NAMALWA (cell line): ENCODE data around the gene PSMG1.
A peak's percentile ranks its signal among the peaks of the same experiment; 100 is the strongest.

Experiments used
- DNase-seq: peaks from one replicate; pipeline ENCODE4 v3.0.0-alpha.2; 2015; ENCODE audit warnings: low spot score

The PSMG1 gene

DNA sequence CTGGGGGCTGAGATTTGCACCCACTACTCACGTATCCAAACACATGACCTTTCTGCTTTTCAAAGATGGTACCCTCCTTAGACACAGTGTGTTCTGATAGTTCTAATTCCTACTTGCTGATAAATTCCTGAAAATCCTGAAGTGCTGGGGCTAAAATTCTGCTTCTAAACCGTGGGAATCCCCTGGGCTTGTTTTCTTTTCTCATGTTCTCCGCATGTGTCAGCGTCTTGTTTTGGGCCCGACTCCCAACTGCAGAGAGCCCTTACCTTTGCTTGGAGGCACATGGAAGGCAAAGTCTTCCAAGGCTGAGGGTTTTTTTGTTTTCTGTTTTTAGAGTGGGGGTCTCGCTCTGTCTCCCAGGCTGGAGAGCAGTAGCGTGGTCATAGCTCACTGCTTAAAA, 27.2 kb downstream of the PSMG1 start:
- no peak for DNase-seq

DNA sequence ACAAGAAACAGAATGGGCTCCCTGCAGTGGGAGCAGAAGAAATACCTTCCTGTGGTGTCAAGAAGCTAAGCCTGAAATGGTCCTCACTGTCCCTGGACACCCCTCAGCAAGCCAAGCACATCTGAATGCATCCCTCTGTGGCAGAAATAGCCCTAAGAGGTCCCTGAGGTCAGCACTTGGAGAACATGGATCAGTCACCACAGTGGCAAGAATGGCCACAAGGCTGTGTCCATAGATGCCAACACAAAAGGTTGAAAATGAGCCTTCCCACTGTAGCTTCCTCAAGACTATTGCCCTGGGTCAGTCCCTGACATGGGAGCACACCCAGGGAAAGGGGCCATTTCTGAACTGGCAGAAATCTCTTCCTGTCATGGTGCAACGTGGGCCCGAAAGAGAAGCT, 27.7 kb downstream of the PSMG1 start:
- no peak for DNase-seq

DNA sequence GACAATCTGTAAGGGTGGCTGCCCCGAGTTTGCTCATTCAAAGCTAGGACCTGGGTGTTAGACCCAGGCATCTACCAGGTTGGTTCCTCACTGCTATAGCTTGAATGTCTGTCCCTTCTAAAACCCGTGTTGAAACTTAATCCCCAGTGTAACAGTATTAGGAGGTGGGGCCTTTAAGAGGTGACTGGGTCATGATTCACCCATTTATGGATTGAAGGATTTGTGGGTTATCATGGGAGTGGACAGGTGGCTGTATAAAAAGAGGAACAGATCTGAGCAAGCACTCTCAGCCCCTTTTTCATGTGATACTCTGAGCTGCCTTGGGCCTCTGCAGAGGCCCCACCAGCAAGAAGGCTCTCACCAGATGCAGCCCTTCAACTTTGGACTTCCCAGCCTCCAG, 29.4 kb downstream of the PSMG1 start:
- no peak for DNase-seq

DNA sequence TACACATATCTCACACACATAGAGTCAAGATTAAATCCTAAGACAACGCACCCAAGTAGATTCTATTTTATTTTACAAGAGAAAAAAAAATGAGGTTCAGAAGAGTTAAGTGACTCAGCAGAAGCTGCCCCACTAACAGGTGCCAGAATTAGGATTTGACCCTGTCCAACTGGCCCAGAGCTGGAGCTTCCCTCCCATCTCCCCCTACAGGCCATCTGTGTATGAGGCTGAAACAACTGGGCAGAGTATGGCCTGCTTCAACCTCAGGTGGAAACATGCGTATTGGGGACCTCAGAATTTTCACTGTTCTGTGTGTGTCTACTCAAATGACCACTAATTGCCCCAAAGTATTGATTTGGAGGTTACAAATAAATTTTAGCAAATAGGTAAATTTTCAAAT, 29.9 kb downstream of the PSMG1 start:
- peak; percentile 49 for DNase-seq

DNA sequence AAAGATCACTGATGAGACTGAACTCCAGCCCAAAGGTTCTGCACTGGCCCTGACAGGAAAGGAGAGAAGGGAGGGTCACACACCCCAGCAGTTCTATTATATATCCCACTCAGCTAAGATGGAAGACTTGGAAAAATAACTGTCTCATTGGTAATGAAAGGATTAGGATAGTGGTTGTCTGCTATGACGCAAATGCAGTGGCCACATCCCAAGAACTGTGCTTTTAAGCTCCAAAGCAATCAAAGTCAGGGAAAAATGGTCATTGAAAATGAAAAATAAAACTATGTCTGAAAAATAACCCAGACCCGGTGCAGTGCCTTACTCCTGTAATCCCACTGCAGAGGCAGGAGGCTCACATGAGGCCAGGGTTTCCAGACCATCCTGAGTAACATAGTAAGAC, 31.0 kb downstream of the PSMG1 start:
- no peak for DNase-seq

DNA sequence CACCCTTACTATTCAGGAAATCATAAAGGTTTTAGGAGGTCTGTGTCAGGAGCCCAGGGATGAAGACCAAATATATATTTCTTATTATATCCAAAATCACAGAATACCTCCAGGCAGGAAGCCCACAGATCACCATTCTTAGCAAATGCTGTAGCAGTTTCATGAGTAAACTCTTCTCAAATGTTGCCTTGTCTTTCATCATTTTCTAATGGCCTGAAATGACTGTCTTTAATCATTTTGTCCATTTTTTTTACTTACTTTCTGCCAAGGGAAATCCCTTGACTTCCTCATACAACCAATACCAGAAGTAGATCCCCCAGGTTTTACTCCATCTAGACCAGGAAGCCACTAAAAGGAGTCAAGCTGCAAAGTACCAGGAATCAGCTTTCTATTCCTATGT, 32.4 kb downstream of the PSMG1 start:
- no peak for DNase-seq

DNA sequence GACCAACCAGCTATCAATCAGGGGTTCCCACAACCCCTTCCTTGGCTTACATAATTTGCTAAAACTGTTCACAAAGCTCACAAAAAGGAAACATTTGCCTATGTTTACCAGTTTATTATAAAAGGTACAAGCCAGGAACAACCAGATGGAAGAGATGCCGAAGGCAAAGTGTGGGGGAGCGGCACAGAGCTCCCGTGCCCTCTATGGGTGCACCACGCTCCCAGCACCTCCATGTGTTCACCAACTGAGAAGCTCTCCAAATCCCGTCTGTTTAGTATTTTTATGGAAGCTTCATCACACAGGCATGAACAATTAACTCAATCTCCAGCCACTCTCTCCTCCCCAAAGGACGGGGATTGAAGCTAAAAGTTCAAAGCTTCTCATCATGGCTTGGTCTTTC, 32.9 kb downstream of the PSMG1 start:
- DNase-seq = no peak

DNA sequence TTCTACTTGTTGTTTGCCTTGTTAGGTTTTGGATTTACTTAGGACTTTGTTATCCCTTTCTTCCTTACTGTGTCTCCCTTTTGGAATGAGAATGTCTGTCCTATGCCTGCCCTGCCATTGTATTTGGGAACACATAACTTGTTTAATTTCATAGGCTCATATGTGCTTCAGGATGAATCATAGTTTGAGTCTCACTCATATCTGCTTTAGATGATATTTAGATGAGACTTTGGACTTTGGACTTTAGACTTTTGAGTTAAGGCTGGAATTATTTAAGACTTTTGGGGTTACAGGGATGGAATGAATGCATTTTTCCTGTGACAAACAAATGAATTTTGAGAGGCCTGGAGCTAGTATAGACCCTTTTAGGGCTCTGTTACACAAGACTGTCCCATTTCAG, 33.4 kb downstream of the PSMG1 start:
- no peak for DNase-seq

DNA sequence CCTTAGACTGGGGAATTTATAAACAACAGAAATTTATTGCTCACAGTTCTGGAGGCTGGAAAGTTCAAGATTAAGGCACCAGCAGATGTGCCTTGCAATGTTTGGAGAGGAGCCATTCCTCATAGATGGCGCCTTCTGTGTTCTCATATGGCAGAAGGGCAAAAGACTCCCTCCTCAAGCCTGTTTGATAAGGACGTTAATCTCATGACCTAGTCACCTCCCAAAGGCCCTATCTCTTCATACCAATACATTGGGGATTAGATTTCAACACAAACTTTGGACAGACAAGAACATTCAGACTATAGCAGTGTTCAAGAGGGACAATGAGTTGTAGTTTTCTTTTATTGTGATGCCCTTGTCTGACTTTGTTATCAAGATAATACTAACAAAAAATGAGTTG, 34.3 kb downstream of the PSMG1 start:
- DNase-seq = no peak

DNA sequence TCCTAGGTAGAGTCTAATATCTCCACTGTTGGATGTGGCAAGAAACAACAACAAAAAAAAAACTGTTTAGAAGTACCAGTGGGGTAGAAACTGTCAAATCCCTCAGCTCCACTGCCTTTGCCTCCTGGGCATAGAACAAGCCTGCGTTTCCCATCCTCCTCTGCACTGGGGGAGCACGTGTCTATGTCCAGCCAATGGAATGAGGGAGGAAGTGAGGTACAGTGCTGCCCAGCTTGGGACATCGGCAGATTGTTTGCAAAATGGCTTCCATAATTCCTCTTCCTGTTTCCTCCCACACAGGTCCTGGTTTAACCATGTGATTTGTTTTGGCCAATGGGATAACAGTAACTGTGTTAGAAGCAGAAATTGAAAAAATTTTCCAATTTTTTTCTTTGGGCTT, 39.1 kb downstream of the PSMG1 start:
- DNase-seq = peak; percentile 22

DNA sequence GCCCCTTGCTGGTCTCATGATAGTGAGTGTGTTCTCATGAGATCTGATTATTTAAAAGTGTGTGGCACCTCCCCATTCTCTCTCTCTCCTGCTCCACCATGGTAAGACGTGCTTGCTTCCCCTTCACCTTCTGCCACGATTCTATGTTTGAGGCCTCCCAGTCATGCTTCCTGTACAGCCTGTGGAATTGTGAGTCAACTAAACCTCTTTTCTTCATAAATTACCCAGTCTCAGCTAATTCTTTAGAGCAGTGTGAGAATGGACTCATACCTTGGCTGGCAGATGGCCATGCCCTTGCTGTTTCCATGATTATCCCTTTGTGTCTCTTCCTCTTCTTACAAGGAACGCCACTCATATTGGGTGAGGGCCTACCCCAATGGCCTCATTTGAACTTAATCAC, 40.3 kb downstream of the PSMG1 start:
- no peak for DNase-seq

DNA sequence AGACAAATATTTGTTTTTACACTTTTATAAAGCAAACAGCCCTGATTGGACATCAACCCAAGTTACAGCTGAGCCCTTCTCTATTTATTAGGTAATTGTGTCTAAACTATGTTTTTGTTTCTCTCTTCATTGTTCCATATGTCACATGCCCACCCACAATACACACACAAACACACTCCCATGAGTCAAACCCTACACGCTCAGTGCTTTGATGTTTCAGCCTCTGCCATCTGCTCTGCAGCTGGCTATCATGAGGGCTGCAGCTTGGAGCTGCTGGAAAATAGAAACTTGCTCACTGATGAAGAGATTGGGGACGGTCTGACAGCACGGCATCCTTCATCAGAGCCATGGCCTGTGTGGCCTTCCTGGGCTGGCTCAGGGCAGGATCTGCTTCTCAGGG, 41.7 kb downstream of the PSMG1 start:
- no peak for DNase-seq

DNA sequence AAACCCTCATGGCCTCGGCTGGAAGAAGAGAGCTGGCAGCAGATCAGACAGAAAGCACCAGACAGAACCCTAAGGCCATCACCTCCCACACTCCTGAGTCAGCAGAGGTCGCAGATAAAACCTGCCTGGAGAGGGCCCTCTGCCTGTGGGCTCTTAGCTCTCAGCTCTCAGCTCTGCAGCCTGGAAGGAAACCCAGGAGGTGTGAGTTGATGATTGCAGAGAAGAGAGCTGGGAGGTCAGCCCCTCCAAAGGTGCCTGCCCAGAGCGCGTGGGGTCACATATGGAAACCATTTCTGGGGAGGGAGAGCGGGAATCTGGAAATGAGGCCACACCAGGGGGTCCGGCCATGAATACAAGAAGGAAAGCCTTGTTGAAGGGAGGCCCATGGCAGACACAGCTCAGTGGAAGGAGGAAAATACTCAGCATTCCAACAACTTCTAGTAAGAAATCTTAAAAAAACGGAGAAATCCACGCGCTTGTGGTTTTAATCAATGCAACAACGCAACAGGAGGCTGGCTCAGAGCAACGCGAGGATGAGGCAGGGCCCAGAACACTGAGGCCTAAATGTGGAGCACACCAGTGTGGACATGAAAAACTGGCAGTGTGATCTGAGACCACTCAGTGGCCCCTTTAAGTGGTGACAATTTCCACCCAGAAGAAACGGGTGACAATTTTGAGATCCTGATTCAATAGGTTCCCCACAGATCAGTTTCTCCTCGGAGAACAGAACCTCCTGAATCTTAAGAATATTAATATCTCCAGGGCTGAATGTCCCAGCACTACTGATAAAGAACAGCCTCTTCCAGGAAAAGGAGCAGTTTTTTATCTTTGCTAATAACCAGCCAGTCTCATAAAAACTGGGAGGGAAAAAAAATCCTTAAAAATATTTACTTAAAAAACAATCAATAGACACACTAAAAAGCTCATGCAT, 45.7 kb downstream of the PSMG1 start:
- DNase-seq = no peak

DNA sequence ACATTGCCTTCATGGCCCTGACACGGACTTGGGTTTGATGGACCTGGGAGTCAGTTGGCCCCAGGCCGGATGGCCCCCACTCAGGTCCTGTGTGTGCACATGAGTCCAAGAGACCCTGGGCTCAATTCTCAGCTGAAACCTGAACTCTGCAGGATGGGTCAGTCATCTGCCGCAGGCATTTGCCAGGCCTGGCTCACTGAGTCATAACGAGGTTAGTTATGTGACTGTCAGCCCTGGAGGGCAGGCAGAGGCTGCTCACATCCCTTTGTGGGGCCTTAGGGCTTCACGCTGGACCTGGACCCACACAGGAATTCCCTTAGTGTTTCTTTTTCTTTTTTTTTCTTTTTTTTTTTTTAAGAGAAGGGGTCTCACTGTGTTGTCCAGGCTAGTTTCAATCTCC, 46.5 kb downstream of the PSMG1 start:
- DNase-seq = no peak

DNA sequence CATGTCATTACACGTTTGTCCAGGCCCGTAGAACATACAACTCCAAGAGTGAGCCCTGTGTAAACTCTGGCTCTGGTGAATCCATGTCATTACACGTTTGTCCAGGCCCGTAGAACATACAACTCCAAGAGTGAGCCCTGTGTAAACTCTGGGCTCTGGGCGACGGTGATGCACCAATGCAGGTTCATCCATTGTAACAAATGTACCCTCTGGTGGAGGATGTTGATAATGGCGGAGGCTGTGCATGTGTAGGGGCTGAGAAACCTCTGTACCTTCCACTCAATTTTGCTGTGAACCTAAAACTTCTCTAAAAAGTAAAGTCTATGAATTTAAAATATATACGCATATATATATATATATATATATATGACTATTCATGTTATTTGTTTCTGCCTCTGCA, 47.1 kb downstream of the PSMG1 start:
- DNase-seq = peak; percentile 57

DNA sequence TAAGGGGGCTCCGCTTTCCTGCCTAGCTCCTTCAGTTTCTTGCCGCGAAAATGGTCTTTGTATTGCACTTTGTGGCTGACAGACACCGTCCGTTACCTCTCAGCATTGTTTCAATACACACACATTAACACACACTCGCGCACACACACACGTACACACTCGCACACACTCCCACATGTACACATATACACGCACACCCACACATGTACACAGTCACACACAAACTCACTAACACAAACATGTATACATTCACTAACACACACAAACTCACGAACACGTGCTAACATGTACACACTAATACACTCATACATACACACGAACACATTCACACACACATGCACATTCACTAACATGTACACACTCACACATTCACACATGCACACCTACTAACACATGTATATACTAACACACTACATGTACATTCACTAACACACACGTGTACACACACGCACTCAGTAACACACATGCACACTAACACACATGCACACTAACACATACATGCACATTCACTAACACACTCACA, 48.9 kb downstream of the PSMG1 start:
- DNase-seq = no peak

DNA sequence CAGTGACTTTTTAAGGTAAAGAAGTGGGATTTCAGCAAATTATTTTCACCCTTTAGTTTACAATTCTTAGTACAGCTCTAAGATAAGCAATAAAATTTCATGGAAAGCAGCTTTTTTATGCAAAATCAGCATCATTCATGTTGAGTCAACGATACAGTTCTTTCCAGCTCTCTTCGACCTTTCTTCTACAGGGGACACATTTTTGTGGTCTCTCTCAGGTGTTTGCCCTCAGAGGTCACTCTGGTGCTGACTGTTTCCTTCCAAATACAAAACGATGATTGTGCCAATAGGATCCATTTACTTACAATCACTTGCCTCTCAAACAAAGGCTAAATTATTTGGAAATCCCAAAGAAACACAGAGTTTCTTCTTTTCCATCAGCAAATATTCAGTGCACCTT, 51.0 kb downstream of the PSMG1 start:
- no peak for DNase-seq

DNA sequence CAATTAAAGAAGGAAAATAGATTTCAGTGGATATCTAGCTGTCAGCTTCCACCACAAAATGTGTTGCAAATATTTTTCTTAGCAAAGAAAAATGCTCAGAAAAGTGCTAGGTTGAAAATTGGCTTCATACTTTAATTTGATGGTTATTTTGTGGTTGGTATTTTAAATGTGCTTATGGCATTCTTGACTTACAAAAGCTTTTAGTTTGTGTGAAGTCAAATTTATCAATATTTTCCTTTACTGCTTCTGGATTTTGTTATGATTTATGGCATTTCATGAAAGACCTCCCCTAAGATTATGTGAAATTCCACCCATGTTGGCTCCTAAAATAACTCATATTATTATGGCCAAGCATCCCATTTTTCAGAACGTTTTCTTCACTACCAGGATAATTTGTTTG, 51.5 kb downstream of the PSMG1 start:
- no peak for DNase-seq

DNA sequence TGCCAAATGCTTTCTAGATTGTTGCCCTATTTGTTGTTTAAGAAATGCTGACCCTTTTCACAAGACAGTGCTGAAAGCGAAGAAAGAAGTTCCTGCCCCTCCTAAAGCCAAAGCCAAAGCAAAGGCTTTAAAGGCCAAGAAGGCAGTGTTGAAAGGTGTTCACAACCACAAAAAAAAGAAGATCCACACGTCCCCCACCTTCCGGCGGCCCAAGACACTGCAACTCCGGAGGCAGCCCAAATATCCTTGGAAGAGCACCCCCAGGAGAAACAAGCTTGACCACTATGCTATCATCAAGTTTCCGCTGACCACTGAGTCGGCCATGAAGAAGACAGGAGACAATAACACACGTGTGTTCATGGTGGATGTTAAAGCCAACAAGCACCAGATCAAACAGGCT, 55.7 kb downstream of the PSMG1 start:
- no peak for DNase-seq

DNA sequence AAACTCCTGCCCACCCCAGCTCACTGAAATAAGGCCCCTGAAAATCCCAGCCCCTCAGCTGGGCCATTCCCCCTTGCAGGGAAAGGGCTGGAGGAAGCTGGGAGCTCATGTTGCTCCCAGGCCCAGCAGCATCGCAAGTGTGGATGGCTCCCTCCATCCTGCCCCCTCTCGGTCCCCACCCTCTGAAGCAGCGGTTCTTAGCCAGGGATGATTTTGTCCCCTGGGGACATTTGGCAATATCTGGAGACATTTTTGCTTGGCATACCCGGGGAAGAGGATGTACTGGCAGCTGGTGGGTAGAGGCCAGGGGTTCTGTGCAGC, 56.8 kb downstream of the PSMG1 start:
- no peak for DNase-seq

DNA sequence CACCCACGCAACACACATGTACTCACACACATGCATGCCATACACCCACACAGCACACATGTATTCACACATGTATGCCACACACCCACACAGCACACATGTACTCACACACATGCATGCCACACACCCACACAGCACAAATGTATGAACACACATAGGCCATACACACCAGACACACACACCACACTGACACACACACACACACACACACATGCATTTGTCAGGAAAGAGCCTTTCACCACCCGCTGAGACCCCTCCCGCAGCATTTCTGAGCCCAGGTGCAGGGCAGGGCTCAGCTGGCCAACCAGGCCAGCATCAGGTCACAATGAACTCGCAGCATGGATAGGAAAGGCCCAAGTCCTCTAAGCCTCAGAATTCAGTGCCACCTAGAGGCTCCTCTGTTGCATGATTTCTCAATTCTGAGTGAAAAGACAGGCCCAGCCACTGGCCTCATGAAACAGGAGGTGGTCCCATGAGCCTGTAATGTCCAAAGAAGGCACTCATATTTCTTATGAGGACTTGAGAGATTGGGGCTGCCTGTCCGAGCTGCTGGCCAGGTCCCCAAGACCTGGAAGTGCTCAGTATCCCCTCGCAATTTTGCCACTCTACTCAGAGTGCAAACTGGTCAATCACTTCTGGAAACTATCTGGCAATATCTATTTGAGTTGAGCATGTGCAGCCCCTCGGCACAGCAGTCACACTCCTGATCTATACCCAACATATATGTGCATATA, 57.3 kb downstream of the PSMG1 start:
- peak; percentile 69 for DNase-seq
